G401 (cell line): ENCODE measurements around the gene RPS6KA5. TPM values are rescaled to one million over a fixed set of nuclear protein-coding genes. Genes with fewer than 3 reads are reported as not detected.
"Not testable (repeated sequence)": the region's sequence is repeated elsewhere in the genome, so short reads cannot be mapped to it uniquely, and the experiment has no call there.

Experiments used
- DNase-seq: peaks from one replicate; pipeline ENCODE4 v3.0.0-alpha.2; 2015; ENCODE audit warnings: low spot score
- in situ Hi-C: cut with HindIII; loops from 2 replicates; pipeline ENCODE4 v1.10.0; 2016; ENCODE audit warnings: low sequenced_read_pairs, mixed read lengths
- total RNA-seq: library from RNA; depleted of rRNA; stranded (reverse); fragments of >200 nt; shearing (Covaris generic); gene quantifications from 2 replicates; pipeline ENCODE4 v1.2.3, GENCODE V29; 2014

RPS6KA5 gene
- total RNA-seq, 1 experiment from 2014 or later: 0.78 TPM

DNA sequence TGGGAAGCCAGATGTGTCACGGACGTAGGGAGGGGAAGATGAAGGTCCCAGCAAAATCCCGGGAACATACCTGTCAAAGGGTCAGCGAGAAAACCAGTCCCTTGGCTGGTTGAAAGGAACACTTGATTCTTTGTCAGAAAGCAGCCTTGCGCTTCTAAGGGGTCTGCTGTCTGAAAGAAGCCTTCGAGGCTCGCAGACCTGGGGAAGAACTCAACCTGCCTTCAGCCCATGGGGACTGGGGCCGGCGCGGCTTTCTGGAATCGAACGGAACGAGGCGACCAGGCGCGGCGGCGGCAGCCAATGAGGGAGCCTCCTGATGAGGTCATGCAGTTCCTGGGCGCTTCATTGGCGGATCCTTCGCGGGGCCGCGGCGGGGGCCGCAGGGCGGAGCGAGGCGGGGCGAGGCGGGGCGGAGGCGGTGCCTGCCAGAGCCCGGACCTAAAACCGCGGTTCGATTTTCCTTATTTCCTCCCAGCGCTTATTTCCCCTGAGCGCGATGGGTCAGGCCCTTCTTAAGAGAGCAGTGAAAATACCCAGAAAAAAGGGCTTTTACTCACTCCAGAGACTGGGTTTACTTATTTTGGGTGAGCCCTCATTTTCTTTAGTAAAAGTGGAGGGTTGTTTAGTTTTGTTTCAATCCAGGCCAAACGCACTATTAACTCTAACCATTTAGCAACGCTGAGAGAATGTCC lies 232.4 kb downstream of the RPS6KA5 start:
- DNase-seq: peak; percentile 96
- in situ Hi-C loops: no loop called here

DNA sequence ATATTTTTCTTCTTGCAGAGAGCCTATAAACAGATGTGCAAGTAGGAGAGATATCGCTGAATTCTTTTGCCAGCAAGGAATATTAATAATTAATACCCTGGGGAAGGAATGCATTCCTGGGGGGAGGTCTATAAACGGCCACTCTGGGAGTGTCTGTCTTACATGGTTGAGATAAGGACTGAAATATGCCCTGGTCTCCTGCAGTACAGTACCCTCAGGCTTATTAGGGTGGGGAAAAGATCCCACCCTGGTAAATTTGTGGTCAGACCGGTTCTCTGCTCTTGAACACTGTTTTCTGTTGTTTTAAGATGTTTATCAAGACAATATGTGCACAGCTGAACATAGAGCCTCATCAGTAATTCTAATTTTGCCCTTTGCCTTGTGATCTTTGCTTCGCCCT lies 236.9 kb downstream of the RPS6KA5 start:
- in situ Hi-C loops, DNase-seq: not testable (repeated sequence)

- DNase-seq: peak; percentile 44
- in situ Hi-C loops: no loop called here
Measured at GRCh38 chr14:90820958-90821357, 239.5 kb downstream of the RPS6KA5 start.

GRCh38 chr14:90819734-90820393 lies 240.6 kb downstream of the RPS6KA5 start:
- DNase-seq: no peak
- in situ Hi-C loops: no loop called here

DNA sequence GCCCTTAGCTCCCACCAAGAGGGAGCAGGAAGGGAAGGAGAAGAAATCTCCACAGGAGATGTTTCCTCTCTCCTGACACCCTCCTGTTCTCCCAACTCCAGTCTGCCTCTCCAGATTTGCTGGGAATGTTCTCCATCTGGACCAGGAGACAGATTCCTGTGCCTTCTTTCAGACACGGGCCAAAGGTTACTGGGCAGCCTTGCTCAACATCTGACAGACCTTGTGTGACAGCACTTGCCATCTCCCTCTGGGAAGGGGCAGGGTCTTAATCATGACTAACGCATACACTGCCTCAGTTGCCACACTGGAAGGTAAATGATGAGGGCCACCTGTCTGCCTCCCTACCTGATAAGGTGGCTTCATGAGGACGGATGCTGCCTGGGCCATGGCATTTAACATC lies 241.7 kb downstream of the RPS6KA5 start:
- DNase-seq: no peak
- in situ Hi-C loops: no loop called here

GRCh38 chr14:90816681-90817436 lies 243.6 kb downstream of the RPS6KA5 start:
- no peak for DNase-seq
- in situ Hi-C loops: no loop called here

DNA sequence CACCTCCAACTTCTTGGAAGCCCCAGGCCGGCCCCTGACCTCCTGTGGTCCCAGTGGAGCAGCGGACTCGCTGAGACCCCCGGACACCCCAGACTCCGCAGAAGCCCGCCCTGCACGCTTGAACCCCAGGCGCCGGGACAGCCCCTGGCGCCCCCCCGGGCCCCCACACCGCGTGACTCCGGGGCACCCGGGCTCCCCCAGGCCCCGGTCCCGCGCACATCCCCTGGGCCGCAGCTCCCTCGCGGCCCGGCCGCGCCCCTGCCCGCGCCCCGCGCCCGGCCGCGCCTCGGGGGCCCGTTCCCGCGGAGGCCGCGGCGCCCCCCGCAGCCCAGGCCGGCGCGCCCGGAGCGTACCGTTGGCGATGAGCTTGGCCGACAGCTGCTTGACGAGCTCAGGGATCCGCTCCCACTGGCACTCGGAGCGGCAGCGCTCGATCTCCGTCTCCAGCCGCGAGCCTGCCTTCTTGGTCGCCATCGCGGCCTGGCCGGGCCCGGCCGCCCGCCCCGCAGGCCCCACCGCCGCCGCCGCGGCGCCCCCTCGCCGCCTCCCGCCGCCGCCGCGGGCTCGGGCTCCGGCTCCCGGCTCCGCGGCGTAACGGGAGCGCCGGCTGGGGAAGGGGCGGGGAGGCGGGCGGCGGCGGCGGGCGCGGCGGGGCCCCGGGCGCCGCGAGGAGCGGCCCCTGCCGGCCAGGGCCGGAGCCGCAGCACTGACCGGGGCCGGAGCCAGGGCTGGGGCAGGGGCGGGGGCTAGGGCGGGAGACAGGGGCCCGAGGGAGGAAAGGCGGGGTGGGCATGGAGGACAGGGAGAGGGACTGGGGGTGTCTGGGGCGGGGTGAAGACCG lies 244.4 kb downstream of the RPS6KA5 start, which contains the start of gene TTC7B:
TSS of gene TTC7B (minus strand) at position 609 of the 841 bp plus-strand sequence. CDS start at position 474, 135 bp downstream.
- in situ Hi-C loops: no loop called here
- DNase-seq: no peak

- DNase-seq: no peak
- in situ Hi-C loops: no loop called here
Measured at GRCh38 chr14:90815572-90815821, 244.9 kb downstream of the RPS6KA5 start.

- in situ Hi-C loops: no loop called here
- peak; percentile 59 for DNase-seq
Measured at GRCh38 chr14:90814806-90815571, 245.5 kb downstream of the RPS6KA5 start.

GRCh38 chr14:90813442-90813841 lies 247.0 kb downstream of the RPS6KA5 start:
- in situ Hi-C loops: no loop called here
- DNase-seq: no peak

- no peak for DNase-seq
- in situ Hi-C loops: no loop called here
Measured at GRCh38 chr14:90812109-90812508, 248.3 kb downstream of the RPS6KA5 start.

GRCh38 chr14:90811641-90812040 lies 248.8 kb downstream of the RPS6KA5 start:
- DNase-seq: peak; percentile 47
- in situ Hi-C loops: no loop called here

DNA sequence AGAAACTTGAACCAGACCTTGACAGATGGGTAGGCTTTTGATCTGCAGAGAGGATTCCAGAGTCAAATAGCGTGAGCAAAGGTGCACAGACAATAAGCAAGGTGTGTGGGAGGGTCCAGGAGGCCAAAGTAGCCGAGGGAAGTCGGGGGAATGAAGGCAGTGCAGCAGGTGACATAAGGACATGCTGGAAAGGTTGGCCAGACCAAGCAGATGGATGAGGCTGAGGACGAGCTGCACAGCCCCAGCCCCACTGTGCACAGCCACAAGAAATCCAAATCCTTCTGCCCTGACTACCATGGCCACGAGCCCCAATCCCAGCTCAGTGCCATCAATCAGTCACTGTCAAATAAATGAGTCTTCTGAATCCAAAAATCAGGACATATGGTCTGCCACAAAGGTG lies 249.6 kb downstream of the RPS6KA5 start:
- peak; percentile 78 for DNase-seq
- in situ Hi-C loops: no loop called here

DNA sequence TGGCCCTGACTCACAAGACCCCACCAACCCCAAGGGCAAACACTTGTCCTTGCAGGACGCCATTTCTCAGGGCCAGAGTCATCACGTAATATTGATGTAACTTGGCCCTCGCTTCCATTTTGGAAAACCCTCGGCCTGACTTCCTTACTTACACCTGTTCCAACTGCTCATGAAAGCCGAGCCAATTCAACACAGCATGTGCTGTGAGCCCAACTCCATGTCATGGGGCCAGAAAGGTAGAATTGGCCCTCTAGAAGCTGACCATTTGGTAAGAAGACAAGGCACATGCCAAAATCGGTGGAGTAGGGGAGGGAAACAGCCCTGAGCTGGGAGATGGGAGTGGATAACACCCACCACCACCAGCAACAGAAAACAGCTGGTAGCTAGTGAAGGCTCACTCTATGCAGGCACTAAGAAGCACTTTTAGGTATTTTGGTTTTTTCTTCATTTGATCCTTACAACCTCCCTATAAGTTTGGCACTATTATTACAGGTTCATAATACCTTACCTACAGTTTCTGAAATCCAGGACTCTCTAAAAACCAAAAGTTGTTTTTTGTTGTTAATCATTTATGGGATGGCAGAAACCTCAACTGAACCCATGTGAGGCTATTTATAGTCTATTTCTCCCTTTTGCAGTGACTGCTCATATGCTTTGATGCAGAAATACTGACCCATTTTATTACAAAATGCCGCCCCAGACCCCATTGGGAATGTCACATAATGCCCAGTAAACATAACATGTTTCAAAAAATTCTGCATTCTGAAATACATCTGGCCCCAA lies 250.7 kb downstream of the RPS6KA5 start:
- DNase-seq: peak; percentile 86
- in situ Hi-C loops: no loop called here

DNA sequence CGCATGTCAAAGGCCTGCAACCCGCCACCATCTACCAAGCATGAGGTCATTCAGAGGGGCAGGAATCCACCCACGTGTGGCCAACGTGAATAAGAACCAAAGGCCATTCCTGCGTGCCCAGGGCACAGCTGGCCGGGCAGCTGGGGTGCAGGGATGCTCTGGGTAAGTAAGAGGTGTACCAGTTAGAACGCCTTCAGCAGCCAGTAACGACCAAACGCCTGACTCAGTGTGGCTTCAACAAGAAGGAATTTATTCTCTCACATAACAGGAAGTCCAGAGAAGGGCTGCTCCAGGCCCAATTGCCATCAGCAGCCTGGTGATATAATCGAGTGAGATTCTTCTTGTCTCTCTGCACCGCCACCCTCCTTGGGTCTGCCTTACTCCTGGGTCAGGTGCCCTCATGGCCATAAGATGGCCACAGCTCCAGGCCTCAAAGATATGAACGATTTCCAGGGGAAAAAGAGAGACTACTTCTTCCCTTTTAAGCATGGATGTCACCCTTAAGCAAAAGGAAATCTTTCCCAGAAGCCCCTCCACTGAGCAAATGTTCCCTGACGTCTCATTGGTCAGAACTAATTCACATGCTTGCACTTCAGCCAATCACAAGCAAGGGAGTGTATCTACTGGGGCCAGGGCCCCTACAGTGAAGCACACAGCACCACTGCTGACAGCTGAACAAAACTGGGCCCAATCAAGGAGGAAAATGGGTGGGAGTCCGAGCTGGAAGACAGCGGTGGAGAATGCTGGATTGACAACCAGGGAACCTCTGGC lies 251.5 kb downstream of the RPS6KA5 start:
- DNase-seq: no peak
- in situ Hi-C loops: no loop called here

DNA sequence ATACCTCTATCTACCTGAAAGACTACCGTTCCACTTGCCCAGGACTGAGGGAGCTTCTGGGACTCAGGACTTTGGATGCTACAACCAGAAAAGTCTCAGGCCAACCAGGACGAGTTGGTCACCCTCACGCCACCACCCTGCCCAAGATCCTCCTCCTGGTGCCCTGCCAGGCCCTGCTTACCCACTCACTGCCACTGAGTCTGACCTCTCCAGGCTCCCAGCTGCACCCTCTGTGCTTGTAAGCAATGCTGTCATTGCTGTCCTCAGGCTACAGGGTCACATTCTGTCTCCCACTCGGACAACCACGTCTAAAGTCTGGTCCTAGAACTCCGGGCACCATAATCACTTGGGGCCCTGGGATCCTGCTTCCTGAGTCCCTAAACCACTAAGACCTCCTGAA lies 253.4 kb downstream of the RPS6KA5 start:
- no peak for DNase-seq
- in situ Hi-C loops: no loop called here
